Activated naive CD4-positive, alpha-beta T cell treated with Interleukin-2 at 50 U/mL for 16 hours (primary cell): ENCODE results near the gene CLASP1.
"Not testable (repeated sequence)": the region's sequence is repeated elsewhere in the genome, so short reads cannot be mapped to it uniquely, and the experiment has no call there.

Experiments
- DNase-seq: peaks from one replicate; pipeline ENCODE4 v3.0.0-alpha.2; 2020

CLASP1 gene

GRCh38 chr2:121570667-121571055, 78.6 kb downstream of the CLASP1 start:
- DNase-seq: no peak

- DNase-seq: no peak
Observed at GRCh38 chr2:121570036-121570666, 79.1 kb downstream of the CLASP1 start.

- DNase-seq: no peak
Observed at GRCh38 chr2:121567957-121568409, 81.3 kb downstream of the CLASP1 start.

- no peak for DNase-seq
Observed at GRCh38 chr2:121567452-121567851, 81.8 kb downstream of the CLASP1 start.

GRCh38 chr2:121565389-121566250, 83.6 kb downstream of the CLASP1 start:
- DNase-seq: no peak

- no peak for DNase-seq
Observed at GRCh38 chr2:121564905-121565304, 84.4 kb downstream of the CLASP1 start.

- not testable (repeated sequence) for DNase-seq
Observed at GRCh38 chr2:121563754-121564153, 85.5 kb downstream of the CLASP1 start.

DNA sequence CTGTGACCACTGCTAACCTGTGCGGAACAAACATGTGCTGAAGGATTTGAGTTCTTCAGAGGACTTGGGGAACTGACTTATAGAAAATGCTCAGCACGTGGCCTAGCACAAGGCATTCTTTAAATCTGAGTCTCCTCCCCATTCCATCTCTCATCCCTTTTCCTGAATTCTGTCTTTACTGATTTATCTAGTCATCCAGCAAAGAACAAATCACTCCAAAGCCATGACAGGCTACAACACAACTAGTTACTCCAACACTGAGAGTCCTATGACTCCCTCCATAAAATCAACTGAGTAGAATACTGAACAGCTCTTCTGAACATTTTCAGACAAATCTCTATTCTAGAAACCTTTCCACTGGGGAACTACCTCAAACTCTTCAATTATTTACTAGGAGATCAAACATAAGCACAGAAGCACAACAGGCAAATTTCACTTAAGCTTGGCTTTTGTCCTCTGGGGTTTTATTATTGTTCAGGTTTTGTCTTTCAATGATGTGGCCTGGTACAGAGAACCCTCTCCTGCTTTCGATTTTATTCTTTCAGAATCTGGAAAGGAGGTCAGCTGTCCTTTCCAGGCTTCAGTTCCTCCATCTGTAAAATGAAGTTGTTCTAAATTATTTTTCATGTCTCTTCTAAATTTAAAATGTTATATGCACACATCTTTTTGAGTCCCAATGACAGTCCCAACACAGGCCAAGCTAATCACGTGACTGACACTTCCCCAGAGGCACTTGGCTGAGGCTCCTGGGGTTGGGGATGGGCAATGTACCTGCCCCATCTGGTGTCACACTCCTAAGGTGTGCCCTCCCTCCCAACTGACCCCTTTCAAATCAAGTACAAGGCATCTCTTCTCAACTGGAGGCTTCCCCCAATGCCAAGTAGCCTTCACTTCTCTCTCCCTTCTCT, 86.7 kb downstream of the CLASP1 start:
- DNase-seq: no peak

- no peak for DNase-seq
Observed at GRCh38 chr2:121561617-121562268, 87.5 kb downstream of the CLASP1 start.

DNA sequence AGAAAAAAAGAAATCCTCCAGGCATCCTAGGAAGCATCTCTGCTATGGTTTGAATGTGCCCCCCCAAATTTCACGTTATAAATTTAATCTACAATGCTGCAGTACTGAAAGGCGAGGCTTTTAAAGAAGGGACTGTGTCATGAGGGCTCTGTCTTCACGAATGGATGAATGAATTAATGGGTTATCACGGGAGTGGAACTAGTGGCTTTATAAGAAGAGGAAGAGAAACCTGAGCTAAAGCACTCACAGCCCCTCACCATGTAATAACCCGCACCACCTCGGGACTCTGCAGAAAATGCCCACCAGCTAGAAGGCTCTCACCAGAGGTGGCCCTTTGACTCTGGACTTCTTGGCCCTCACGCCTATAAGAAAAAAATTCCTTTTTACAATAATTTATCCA, 90.9 kb downstream of the CLASP1 start:
- DNase-seq: no peak

DNA sequence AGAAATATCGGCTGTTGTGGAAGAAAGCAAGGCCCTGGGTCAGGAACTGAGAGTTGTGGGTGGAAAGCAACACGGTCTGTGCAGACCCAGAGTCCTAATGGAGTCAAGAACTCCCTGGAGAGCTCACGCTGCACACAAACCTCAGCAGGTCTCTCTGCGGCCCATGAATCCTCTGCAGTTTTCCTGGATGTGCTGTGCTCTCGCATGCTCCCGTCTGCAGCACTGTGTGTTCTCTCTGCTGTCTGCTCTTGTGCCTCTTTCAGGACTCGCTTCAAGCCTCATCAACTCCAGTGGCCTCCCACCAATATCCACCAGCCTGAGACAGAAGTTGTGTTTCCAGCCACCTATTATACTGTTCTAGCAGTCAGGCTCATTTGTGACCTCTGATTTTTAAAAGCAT, 94.3 kb downstream of the CLASP1 start:
- no peak for DNase-seq

- DNase-seq: not testable (repeated sequence)
Observed at GRCh38 chr2:121552477-121553180, 96.6 kb downstream of the CLASP1 start.

DNA sequence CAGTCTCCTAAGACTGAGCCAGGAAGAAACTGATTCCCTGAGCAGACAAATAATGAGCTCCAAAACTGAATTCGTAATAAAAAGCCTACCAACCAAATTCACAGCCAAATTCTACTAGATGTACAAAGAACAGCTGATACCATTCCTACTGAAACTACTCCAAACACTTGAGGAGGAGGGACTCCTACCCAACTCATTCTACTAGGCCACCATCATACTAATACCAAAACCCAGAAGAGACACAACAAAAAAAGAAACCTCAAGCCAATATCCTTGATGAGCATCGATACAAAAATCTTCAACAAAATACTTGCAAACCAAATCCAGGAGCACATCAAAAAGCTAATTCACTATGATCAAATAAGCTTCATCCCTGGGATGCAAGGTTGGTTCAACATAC, 98.6 kb downstream of the CLASP1 start:
- DNase-seq: no peak

- no peak for DNase-seq
Observed at GRCh38 chr2:121547646-121548045, 101.6 kb downstream of the CLASP1 start.

DNA sequence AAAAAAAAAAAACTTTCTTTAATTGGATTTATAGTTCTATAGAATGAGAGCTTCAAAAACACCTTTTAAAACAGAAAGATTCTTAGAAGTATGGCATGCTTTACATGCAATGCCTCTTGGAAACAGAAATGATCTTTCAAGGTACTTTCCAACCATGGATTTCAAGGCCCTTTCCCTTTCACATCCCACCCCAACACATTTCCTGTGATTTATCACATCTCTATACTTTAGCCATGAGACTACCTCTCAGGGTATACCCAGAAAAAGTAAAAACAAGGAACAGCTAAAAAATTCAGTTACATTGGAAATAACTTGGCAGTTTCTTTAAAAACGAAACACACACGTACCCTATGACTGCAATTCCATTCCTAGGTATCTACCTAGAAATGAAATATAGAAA, 103.3 kb downstream of the CLASP1 start:
- no peak for DNase-seq

DNA sequence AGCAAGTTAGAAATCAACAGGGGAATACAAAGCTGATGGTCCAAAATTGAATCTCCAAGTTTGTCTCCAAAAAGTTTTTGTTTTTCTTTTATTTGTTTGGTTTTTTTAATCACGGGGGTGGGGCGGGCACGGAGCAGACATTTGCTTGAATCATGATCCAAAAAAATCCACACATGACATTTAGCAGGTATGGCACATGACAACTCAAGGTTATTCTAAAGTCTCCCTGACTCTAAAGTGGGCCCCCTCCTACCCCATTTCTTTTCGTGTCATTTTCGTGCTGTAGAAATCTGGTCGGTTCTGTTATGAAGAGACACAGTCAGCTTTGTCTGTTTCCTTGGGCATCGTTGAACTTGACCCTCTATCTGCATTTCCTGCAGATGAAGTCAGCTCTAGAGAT, 104.0 kb downstream of the CLASP1 start:
- no peak for DNase-seq

DNA sequence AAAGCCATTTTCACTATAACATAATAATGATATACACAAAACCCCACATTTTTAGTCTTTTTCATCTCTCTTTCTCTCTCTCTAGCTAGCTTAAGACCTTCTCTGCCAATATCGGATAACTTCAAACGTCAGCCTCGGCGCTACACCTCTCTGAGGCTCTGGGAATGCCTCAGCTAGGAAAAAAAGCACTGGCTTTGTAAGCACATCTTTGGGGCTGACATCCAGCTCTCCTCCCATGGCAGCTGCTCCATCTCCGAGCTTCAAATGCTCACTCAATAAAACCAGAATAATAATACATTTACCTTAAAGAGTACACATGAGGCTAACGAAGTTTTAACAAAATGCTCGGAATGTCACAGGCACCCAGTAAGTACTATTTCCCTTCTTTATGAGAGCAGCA, 107.8 kb downstream of the CLASP1 start:
- DNase-seq: no peak

DNA sequence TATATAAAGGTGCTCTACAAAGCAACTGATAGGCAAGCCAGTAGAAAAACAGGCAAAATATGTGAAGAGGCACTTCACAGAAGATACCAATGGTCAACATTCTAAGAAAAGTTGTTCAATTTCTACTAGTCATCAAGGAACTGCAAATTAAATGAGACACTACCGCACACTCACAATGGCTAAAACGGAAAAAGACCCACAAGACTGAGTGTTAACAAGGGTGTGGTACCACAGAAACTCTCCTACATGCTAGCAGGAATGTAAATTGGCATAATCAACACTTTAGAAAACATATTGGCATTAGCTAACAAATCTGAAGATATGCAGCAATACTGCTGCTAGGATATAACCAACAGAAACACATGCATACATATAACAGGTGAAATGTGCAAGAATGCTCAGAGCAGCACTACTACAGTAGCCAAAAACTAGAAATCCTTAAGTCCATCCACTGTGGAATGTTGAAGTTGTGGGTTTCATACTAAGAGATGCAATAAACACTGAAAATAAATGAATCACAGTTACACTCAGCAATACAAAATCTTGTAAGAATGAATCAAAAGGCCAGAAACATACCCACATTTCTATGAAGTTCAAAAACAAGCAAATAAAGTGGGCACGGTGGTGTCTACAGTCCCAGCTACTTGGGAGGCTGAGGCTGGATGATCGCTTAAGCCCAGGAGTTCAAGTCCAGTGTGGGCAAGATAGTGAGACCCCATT, 109.4 kb downstream of the CLASP1 start:
- DNase-seq: no peak

- no peak for DNase-seq
Observed at GRCh38 chr2:121536850-121537557, 112.3 kb downstream of the CLASP1 start.

GRCh38 chr2:121536347-121536746, 112.9 kb downstream of the CLASP1 start:
- DNase-seq: no peak

GRCh38 chr2:121534007-121534406, 115.3 kb downstream of the CLASP1 start:
- no peak for DNase-seq
